Measurements from ENCODE around the gene USP26.

- TF ChIP-seq CTCF (IDR thresholded peaks at IDR 0.05; ENCODE audit: low read length) = no peak
- TF ChIP-seq EZH2 (optimal IDR thresholded peaks at IDR 0.05; ENCODE audit: low read depth, low read length) = no peak
- no peak for TF ChIP-seq EZH2phosphoT487 (IDR thresholded peaks at IDR 0.05; ENCODE audit: low read length)
Measured at GRCh38 chrX:133054761-133055405, 42.0 kb downstream of the USP26 start.

Measured in MM.1S (cell line).